ENCODE measurements around the gene WASHC3.

The WASHC3 gene

DNA sequence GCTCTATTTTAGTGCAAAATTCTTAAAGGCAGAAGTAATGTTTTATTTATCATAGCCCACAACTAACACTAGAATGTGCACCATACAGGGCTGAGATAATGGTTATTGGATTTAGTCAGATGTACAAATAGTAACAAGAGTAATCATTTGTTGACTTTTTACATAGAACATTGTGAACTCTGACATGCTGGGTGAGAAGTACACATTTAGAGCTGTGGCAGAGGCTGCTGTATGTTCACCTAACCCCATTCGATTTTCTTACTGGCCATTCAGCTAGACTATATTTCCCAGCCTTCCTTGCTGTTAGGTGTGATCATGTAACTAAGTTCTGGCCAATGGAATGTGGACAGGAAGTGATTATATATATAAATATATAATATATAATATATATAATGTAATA lies 95.3 kb downstream of the WASHC3 start:
- no peak for DNase-seq

DNA sequence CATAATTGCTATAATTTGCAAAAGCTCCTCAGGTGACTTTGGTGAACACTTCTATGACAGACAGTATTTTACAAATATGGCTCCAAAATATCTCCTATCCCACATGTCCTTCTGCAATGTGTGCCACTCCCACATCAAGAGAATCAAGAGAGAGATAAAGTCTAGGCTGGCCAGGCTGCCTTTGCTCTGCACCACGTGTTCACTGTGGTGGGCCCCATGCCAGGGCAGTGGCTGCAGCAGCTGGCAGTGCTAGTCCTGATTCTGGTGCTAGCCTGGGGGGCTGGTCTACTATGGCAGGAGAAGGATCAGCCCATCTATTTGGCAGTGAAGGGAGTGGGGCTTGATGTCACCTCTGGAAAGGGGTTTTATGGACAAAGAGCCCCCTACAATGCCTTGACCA lies 98.1 kb downstream of the WASHC3 start:
- DNase-seq: no peak

Measured in activated naive CD4-positive, alpha-beta T cell treated with Interleukin-2 at 50 U/mL for 16 hours (primary cell).